Stimulated activated CD4-positive, alpha-beta T cell treated with anti-CD3 and anti-CD28 coated beads, TNF-alpha, amount 100 ng/mL, for 1 hour (primary cell): ENCODE measurements around the gene DMWD.

Source experiments
- DNase-seq, 3 donors: peaks; one replicate each; pipeline ENCODE4 v3.0.0-alpha.2; 2020; ENCODE audit warnings: low read depth in 3 of 3, low spot score in 1 of 3

Gene DMWD

DNA sequence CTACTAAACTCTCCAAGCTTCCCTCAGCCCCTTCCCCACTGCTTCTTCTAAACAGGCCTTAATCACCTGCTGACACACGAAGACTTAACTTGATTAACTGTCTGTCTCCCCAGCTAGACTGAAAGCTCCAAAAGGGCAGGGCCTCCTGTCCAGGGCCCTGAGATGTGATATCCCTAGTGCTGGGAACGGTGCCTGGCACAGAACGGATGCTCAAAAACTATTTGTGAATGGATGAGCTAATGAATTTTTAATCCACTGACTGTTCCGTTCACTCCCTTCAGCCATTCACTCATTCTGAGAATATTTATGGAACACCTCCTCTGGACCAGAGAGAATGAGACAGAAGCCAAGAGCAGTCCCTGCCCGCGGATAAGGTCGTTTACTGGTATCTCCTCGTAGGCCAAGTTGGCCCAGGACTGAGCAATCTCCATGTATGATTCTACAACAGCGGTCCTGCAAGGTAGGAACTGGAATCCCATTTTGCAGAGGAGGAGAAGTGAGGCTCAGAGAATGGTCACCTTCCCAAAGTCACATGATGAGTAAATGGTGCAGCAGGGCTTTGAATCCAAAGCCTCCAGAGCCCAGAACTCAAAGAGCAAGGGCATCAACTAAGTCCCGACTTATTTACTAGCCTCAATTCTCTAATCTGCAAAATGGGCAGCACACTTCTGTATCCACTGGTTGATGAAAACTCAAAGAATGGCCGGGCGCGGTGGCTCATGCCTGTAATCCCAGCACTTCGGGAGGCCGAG, 3.4 kb downstream of the DMWD start:
- no peak for DNase-seq

DNA sequence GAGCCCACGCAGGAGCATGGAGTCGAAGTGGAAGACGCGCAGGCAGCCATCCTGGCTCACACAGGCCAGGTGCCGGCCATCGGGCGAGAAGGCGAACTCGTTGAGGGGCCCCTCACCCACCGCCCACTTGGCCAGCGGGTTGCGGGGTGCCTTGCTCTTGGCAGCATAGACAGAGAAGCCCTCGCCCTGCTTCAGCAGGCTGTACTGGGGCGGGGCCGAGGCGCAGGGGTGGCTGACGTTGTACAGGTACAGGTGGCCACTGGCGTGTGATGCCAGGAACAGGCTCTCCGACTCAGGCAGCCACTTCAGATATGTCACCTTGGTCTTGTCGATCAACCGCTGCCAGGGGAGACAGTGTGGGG, 6.1 kb downstream of the DMWD start:
- no peak for DNase-seq

DNA sequence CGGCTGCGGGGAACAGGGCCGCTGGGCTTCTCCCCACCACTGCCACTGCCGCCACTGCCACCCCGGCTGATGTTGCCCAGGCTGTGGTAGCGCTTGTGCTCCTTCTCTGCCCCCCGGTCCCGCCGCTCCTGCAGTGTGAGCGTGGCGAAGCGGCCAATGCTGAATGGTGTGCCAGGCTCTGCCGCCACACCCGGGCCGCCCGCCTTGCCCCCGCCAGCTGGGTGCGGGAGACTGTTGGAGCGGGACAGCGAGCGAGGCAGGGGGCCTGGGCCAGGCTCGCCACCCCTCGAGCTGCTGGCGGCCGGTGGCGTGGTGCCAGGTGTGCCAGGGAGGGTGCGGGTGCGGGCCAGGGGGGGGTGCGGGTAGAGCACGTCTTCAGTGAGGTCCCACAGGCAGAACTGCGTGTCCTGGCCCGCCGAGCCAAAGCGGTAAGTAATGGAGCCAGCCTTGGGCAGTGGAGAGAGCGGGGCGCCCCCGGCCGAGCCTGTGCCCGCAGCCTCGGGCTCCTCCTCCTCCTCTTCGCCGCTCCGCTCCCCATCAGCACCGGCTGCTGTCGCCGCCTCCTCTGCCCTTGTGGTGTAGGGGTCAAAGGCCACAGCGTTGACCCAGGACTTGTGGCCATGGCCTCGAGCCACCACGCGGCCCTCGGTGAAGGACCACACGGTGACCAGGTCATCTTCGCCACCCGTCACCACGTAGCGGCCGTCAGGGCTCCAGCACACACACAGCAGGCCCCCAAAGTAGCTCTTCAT, 6.7 kb downstream of the DMWD start:
- no peak for DNase-seq

DNA sequence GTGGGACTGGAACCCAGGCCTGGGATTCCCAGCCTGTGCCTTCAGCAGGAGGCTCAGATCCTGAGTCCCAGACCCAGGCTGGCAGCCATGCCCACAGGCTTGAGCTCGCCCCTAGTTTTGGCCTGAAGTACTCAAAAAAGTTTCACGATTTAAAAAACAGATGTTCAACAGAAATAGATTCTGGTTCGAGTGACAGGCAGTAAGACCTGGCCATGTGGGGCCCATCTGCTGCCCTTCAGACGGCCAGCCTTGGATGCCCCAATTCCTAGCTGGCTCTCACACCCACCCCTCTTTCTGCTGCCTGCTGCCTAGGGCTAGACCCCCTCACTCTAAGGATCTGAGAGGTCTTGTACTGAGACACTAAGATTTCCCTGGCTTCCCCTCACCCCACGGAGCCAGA, 7.5 kb downstream of the DMWD start:
- DNase-seq = no peak

DNA sequence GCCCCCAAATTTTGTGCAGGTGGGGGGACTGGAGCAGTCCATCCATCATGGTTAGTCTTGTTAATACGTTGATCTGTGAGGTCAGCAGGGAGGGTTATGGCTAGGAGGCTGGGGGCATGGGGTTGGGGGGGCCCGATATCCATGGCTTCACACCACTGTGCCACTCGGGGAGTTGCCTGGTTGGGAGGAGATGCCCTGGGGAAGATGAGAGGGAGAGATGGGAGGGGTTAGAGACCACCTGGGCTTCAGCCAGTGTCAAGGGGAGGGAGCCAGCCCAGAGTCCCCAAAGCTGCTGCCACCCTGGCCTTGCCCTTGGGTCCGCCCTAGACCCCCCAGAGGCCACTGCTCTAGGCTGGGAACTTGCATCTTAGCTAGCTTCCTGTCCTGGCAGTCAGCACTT, 8.5 kb downstream of the DMWD start:
- DNase-seq = no peak

DNA sequence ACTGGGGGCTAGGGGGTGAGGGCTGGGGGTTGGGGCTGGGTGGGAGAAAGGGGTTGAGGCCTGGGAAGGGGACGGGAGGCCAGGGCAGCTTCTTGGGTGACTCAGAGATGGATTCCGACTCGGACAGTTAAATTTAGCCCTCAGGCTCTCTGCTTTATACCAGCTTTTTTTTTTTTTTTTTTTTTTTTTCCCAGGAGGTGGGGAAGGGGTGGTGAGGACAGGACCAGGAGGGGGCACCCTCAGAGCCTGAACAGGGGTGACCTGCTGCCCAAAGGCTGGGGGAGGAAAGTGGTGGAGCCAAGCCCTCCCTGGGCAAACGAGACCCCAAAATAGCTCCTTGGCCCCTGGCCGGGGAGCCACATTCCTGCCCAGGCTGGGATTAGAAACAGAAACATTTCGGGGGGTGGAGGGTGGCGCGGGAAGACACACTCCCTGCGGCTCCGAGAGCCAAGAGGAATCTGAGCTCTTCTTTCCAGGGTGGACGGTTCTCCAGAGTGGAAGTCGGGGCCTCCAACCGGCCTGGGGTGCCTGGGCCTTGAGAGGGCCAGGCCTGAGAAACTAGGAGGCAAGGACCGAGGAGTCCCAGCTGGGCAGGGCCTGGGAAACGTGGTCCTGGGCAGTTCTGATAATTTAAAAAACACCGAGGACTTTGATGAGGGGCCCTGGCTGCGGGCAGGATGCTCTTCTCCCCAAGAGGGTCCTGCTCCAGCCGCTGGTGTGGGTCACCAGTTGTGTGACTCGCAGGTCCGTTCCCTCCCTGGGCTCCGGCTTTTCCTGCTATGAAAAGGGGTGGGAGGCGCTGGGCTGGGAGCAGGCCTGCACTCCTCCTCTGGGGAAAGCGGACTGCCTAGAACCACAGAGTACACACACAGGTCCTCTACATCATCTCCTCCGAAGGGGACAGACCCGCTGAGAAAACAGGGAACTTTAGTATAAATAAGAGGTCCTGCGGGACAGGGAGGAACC, 9.5 kb downstream of the DMWD start:
- no peak for DNase-seq

DNA sequence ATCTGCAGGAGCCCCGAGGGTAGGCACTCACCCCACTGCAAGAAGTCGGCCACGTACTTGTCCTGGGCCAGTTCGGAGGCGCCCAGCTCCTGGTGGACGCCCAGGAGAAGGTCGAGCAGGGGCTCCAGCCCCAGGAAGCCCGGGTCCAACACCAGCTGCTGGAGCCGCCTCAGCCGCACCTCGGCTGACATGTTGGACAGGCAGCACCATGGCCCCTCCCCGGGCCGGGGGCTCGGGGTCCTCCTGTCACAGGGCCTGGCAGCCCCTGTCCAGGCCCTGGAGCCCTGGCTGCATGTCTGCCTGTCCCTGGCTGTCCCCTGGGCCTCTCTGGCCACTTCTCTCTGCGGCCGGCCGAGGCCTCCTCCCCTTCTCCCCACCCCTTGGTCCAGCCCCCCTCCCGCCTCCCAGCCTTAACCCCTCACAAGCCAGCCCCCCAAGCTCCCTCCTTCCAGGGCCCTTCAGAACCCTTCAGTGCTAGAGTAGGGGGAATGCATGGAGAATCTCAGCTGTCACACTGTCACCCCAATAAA, 10.4 kb downstream of the DMWD start, which contains the start of gene DMPK:
DMPK (minus strand) TSS at position 329 of the 530 bp plus-strand sequence; CDS start at position 191, 138 bp downstream.
- no peak for DNase-seq

DNA sequence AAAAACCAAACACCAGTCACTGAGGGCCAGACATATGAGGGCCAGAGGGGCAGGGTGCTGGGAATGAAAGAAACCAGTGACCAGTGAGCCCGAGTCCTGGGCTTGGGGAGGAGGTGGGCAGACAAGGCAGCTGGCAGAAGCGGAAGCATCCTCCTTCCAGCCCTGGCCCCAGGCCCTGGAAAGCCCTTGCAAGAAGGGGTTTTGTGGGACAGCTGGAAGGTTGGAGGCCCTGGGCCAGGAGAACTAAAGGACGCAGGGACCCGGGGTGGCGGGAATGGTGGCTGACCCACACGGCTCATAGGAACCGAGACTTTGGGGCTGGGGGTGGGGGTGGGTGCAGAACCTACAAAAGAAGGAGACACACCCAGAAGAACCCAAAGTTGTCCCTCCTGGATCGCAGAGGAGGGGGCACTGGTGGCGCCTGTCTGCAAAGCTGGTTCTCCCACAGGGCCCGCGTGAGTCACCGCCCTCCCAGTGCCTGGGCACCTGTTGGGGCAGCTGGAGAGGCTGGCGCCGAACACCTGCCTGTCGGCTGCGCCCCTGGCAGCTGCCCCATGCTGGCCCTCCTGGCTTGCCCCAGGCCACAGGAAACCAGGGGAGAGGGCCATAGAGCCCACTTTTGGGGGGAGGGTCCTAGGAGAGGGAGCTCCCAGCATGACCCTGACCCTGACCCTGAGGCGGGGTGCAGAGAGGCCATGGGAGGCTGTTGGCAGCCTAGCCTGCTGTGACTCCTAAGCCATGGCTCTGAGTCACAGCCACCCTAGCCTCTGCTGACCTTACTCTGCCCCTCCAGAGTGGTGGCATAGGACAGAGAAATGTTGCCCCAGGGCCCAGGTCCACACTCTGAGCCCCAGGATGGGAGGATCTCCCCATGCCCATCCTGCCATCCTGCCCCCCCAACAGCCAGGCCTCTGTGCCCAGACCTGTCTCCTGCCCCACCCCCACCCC, 11.2 kb downstream of the DMWD start:
- no peak for DNase-seq

DNA sequence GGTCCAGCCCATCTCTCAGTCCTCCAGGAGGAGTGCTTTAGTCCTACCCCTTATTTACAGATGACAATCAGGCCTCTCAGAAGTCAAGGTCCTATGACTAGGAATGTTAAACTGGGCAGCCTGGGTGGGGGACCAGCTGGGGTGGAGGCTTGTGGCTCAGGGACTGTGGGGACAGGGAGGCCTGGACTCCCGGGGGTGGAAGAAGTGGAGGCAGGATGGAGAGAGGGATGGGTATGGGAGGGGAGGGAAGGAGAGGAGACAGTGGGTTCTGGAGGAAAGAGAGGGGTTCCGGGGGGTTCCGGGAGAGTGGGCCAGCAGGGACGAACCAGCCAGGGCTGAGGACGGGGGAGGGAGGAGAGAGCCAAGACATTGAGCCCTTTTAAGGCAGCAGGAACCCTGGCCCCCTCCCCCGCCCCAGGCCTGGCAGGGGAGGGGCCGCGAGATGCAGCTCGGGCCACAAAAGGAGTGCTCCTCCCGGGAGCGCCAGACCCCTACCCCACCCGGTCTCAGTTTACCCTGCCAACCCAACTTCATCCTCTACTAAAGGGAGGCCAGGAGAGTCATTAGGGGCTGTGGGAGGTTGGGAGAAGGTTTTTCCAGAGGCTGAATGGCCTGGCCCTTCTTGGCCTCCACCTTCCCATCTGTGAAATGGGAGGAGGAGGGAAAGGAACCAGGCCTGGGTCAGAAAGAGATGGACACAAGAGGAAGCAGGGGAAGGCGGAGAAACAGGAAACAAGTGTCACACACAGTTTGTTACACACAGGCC, 12.0 kb downstream of the DMWD start:
- DNase-seq = no peak

DNA sequence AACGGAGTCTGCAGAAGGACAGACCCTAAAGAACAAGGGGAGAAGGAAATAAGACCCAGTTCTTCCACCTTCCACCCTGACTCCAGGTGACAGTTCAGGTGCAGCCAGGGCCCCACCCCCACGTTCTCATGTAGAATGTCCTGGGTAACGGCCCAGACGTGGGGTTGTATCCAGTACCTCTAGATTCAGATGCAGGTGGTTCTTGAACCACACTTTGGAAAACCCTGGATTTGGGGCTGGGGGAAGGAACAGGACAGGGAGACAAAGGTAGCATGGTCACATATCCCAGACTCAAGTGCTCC, 12.5 kb downstream of the DMWD start:
- no peak for DNase-seq

DNA sequence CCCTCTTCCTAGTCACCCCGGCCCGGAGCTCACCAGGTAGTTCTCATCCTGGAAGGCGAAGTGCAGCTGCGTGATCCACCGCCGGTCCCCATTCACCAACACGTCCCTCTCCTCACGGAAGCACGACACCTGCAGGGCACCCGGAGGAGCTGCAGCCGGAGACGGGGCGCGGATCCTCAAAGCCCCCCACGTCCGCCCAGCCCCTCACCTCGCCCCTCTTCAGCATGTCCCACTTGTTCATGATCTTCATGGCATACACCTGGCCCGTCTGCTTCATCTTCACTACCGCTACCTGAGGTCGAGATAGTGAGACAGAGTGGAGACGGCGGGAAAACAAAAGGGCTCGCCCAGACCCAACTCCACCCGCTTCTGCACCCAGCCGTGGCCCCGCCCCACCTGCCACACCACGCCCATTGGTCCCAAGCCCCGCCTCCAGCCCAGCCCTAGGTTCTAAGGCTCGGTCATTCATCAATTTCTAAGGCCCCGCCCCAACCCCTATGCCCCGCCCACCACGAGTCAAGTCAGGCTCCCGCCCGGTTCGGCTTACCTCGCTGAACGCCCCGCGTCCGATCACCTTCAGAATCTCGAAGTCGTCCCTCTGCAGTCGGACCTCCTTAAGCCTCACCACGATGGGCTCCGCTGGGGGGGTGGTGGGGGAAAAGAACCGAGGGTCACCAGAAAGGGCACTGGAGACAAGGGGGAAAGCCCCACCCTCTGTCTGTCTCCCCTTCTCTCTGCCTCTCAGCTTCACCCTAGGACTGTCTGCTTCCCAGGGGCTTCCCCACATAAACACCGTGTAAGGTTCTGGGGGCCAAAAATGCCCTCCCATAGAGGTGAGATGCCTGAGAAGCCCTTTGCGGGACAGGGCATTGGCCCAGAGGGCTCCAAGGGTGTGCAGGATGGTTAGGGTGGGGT, 13.2 kb downstream of the DMWD start:
- peak; percentile 38 to 91 (median 57) for DNase-seq

DNA sequence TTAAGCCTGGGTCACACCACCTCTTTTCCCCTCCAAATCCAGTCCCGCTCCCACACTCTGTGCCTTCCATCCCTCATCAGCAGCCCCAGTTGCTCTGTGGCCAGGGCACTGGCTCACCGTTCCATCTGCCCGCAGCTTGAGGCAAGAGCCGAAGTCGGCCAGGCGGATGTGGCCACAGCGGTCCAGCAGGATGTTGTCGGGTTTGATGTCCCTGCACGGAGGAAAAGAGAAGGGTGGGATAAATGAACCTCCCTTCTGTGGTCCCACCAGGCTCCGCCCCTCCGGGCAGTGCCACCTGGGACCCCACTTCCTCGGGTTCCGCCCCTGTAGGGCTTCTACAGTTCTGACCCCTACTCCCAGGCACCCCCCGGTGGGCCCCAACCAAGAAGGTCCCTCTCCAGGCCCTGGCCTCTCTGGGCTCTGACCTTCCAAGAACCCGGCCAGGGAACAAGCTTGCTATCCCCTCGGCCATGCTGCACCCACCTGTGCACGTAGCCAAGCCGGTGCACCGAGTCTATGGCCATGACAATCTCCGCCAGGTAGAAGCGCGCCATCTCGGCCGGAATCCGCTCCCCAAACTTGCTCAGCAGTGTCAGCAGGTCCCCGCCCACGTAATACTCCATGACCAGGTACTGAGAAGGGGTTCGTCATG, 14.5 kb downstream of the DMWD start:
- no peak for DNase-seq

DNA sequence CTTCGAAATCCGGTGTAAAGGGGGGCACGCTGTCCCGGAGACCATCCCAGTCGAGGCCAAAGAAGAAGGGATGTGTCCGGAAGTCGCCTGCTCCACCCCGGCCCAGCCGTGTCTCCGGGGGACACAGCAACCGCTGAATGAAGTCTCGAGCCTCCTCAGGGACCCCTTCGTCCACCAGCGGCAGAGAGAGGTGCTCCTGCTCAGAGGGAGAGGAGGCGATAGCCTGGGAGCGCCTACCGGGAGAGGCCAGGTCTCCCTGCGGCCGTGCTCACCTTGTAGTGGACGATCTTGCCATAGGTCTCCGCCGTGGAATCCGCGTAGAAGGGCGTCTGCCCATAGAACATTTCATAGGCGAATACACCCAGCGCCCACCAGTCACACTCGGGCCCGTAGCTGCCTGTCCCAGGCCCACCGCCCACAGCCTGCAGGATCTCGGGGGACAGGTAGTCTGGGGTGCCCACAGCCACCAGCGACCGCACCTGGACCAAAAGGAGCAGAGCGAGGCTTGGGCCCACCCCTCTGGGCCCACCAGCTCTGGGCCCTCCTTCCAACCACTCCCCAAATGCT, 15.2 kb downstream of the DMWD start:
- DNase-seq = no peak

DNA sequence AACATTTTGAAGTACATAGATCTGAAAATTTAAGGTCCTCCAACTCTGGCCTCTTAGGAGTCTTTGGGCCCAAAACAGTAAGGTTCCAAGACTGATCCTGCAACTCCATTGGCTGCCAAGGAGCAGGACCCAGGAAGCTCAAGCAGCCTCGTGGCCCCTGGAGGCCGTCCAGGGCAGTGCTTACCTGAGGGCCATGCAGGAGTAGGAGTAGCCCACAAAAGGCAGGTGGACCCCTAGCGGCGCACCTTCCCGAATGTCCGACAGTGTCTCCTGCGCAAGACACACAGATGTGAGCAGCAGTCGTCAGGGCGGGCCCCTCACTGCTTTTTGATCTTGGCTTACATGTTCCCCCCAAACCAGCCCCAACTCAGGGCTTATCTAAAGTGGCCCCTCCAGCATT, 17.9 kb downstream of the DMWD start:
- DNase-seq = no peak

DNA sequence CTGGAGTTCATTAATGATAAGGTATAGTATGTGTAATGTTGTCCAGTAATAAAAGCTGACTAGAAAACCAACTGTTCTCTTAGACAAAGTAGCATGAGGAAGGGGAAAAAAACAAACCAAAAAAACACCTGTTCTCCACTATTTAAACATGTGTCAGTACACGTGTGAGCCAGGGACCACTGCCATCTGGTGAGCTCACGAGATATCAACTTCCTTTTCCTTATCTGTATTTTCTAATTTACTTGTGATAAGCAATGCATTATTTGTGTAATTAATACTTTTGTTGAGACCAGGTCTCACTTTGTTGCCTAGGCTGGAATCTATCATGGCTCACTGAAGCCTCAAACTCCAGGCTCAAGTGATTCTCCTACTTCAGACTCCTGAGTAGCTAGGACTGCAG, 19.3 kb downstream of the DMWD start:
- DNase-seq = no peak

DNA sequence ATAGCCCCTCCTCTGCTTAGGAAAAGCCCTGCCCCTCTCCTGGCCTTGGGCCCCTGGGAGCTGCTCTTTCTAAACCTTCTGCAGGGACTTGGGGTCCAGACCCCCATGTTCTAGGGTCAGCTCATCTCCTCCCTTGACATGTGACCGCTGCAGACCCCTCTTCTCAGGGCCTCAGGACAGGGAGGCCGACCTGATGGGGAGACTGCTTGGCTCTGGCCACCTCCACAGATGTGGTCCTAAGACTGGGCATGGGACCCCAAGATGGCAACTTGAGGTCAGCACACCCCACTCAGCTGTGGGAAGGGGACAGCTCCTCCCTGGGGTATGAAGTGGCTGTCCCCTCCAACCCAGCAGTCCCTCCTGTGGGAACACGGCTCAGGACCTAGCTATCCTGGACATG, 19.7 kb downstream of the DMWD start:
- DNase-seq = no peak

DNA sequence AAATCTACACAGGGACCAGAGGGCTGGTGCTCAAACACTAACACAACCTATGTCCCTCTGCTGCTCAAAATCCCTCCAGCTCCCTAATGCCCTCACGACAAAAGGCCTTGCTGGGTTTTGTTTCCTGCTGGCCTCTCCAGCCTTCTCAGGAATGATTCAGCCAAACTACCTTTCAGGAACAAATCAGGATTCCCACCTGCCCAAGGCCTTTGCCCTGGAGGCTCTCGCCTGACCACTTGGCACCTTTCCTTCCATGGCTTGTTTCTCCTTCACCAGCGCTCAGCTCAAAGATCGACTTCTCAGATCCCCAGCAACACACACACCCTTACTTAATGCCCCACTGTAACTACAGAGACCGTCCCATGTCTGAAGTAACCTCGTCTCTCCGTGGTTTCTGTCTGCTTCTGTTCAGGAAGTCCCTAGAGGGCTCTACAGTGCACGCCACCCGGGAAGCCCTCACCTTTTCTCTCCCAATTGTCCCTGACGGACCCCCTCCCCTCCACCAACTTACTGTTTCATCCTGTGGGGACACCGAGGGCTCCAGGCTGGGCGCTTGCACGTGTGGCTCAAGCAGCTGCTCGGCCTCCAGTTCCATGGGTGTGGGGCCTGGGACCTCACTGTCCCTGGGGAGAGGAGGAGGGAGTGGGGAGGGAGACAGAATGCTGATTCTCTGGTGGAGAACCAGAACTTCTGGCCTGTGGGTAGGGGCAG, 20.4 kb downstream of the DMWD start:
- DNase-seq = no peak
